GM18526 (cell line): ENCODE data around the gene MUCL3.

Source experiments
- POLR2A ChIP-seq: IDR thresholded peaks from 3 replicates; pipeline ENCODE4 v1.6.1; 2011; ENCODE audit not compliant: insufficient read length; ENCODE audit errors: extremely low read depth

MUCL3 gene

DNA sequence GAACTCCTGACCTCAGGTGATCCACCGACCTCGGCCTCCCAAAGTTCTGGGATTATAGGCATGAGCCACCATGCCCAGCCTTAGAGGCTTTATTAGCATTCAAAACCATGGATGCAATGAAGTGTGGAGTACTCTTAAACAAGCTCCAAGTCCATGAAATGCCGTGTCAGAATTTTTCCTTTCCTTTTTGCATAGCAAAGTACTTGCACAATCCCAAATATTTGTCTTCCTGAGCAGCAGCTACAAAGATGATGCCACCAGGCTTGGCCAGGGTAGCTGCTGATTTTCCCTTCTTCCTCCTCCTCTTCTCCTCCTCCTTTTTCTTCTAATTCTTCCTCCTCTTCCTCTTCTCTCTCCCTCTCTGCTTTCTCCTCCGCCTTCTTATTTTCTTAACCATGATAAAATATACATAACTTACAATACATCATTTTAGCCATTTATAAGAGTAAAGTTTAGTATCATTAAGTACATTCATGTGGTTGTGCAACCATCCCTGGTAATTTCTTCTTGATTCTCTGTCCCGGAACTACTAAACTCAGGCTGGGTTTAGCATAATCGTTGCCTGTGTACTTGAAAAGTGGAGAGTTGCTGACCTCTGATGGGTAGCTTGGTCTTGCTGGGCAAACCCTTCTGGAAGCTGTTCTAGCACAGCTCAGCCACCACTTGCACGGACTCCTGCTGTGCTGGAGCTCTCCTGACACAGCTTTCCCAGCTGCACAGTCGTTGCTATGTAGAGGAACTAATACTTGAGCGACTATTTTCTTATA lies 20.3 kb downstream of the MUCL3 start:
- no peak for TF ChIP-seq POLR2A

DNA sequence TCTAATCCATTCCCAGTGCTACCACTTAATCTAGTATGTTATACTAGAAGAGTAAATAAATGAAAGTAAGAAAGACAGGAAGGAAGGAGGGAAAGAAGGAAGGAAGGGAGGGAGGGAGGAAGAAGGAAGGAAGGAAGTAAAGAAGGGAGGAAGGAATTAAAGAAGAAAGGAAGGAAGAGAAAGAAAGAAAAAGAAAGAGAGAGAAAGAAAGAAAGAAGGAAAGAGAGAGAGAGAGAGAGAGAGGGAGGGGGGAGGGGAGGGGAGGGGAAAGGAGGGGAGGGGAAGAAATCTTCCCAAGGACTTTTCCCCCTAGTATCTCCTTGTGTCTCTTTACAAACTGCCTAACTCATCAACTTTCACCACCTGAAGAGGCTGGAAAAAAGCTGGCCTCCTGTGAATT lies 21.9 kb downstream of the MUCL3 start:
- TF ChIP-seq POLR2A, result no peak

- TF ChIP-seq POLR2A, result no peak
Measured at GRCh38 chr6:30963641-30964040, 22.9 kb downstream of the MUCL3 start.

GRCh38 chr6:30964075-30964474 lies 23.3 kb downstream of the MUCL3 start:
- no peak for TF ChIP-seq POLR2A

DNA sequence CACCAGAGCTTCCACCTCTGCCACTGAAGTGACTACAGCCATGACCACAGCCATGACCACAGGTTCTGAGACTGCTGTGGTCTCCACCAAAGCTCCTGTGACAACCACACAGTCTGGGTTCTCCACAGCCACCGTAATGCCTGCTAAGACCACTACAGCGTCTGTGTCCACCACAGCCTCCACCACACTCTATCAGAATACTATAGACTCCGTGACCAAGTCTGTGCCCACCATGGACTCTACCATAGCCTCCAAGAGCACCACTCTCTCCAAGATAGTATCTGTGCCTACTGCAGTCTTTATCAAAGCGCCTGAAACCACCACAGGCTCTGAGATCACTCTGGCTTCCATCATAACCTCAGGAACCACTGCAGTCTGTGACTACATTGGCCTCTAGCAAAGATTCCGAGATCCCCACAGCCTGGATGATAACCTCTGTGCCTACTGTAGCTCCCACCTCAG lies 24.4 kb downstream of the MUCL3 start:
- no peak for TF ChIP-seq POLR2A

DNA sequence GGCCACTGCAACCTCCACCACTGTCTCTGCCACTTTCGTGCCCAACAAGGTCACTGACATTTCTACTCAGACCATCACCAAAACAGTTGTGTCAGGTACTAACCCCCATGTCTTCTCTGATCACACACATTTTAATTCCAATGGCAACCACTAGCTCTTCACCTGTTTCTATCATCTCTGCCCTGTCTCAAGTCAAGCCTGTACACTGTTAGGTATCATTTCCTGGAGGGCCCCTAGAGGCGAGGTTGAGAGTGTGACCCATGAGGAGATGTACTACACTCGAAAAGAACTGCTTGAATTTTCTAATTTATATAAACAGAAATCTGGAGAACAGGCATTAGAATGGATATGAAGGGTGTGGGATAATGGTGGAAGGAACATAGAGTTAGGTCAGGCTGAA lies 25.4 kb downstream of the MUCL3 start:
- TF ChIP-seq POLR2A, result no peak

- no peak for TF ChIP-seq POLR2A
Measured at GRCh38 chr6:30970946-30971345, 30.2 kb downstream of the MUCL3 start.

DNA sequence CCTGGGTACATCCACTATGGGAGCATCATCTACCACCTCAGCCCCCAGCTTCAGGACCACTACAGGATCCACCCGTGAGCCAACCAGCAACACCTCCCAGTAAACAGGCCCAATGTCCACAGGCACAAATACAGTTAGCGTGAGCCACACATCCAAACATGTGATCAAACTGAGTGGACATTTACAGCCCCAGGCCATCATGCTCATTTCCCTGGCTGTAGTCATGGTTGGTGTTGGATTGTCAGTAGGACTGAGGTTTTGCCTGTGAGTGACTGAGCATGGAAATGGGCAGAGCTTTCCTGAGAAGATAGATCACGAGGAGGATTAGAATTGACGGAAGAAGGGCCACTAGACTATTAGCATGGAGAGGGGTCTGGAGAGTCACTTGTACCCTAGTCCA lies 32.0 kb downstream of the MUCL3 start:
- no peak for TF ChIP-seq POLR2A

- TF ChIP-seq POLR2A, result no peak
Measured at GRCh38 chr6:30974490-30975252, 33.9 kb downstream of the MUCL3 start.

DNA sequence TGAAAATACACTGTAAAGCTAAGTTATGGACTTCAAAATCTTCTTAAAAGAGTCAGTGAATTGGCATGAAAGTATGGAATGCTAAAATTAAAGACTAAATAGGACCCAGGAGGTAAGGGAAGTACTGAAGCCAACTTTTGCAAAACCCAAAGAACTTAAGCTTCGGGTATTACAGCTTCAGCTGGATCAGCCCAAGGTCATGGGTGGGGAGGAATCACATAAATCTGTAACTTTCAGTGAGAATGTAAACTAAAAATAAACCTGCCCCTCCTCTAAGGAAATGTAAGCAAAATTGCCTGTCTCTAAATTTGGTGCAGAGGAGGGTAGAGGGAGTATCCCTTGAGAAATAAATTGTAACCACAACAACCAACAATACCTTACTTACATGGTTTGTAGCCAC lies 38.4 kb downstream of the MUCL3 start:
- TF ChIP-seq POLR2A, result no peak

DNA sequence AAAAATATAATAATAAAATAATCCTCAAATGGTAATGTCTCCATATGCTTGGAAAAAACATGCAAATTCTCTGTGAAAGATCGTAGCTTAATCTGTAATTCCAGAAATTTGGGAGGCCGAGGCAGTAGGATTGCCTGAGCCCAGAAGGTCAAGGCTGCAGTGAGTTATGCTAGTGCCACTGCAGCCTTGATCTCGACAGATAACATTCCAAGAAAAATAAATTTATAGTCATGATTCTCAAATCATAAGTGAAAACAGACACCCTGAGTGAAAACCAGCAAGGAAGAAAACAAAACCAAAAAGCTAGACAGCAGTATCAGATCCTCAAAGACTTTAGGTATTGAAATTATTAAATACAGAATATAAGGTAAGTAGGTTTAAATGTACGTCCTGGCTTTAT lies 38.9 kb downstream of the MUCL3 start:
- no peak for TF ChIP-seq POLR2A

DNA sequence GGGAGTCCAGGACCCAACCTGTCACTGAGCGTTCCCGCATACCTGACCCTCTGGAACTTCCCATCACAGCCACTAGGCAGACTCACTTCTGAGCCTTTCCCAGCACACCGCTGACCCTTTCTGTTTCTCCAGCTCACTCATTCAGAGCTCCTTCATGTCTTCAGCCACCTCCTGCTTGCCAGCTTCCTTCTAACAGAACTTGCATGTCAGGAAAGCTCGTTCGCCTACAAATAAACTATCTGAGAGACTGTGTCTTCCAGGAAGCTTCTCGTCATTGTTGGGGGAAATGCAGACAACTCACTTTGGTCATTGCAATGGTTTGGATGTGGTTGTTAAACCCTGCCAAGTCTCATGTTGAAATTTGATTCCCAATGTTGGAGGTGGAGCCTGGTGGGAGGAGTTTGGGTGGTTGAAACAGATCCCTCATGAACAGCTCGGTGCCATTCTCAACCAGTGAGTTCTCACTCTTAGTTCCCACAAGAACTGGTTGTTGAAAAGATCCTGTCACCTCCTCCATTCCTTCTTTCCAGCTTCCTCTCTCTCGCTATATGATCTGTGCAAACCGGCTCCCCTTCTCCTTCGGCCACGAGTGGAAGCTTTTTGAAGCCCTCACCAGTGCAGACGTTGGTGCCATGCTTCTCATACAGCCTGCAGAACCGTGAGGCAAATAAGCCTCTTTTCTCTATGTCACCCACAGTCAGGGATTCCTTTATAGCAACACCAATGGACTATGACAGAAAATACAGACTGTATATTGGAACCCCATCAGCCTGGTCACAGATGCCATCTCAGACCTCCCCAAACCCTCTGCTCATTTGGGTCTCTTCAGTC lies 41.4 kb downstream of the MUCL3 start:
- no peak for TF ChIP-seq POLR2A

GRCh38 chr6:30983439-30983838 lies 42.7 kb downstream of the MUCL3 start, which contains the start of gene MUC21:
Gene MUC21 (plus strand): TSS chr6:30983718. CDS start chr6:30983959, 241 bp downstream.
- no peak for TF ChIP-seq POLR2A

GRCh38 chr6:30985490-30985889 lies 44.7 kb downstream of the MUCL3 start:
- no peak for TF ChIP-seq POLR2A

GRCh38 chr6:30987304-30987703 lies 46.5 kb downstream of the MUCL3 start:
- TF ChIP-seq POLR2A, result no peak

DNA sequence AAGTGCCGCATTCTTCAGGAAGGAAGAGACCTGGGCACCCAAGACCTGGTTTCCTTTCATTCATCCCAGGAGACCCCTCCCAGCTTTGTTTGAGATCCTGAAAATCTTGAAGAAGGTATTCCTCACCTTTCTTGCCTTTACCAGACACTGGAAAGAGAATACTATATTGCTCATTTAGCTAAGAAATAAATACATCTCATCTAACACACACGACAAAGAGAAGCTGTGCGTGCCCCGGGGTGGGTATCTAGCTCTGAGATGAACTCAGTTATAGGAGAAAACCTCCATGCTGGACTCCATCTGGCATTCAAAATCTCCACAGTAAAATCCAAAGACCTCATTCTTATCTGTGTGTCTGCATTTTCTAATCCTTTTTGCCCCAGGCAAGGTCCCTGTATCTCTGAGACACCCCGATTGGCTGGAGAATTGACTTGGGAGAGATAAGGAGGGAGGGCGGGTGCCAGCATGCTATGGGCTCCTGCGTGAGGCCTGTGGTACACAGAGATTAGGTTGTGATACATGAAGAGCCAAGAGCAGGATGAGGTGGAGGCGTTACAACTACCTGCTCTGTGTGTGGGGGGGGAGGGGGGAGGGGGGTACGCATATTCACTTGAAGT lies 47.5 kb downstream of the MUCL3 start:
- TF ChIP-seq POLR2A, result no peak
